ENCODE results near the gene OTOF. TPM values are rescaled to one million over a fixed set of nuclear protein-coding genes. Genes with fewer than 3 reads are reported as not detected.

Gene OTOF
- total RNA-seq, 1 donor from 2014 or later = not detected

DNA sequence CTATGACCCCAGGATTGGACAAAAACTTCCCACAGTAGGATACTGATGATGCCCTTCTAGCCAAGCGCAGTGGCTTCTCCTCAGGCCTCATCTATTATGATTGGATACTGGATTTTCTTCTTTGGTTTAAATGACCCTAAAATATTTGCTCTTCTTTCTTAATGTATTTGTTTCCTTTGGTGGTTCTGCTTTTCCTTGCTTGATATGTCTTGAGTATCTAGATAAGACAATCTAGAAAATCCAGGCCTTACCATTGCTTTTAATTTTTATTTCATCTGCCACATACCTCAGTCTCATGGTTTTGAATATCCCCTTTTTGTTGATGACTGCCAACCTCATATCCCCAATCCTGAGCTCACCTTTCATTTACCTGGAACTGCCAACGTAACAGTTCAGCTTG, 35.6 kb downstream of the OTOF start:
- ATAC-seq (ENCODE audit: low read depth) = no peak
- Mint-ChIP-seq H3K4me1 (no peaks in the 10 kb centered on the region), H3K4me3 (no peak overlapping the region), H3K27me3 (peaks cover 6% of the 10 kb centered on the region), H3K27ac (no peak overlapping the region), H3K9me3 (no peaks in the 10 kb centered on the region), H3K36me3 (ENCODE audit: low read depth) (no peaks in the 10 kb centered on the region)
- TF ChIP-seq CTCF (IDR thresholded peaks at IDR 0.05) = no peak
- no peak for DNase-seq
- intact Hi-C loops (cut with micrococcal nuclease) = no loop called here
- CTCF ChIA-PET = no interaction called here
- POLR2A ChIA-PET = no interaction called here

- intact Hi-C loops (cut with micrococcal nuclease) = no loop called here
- no peaks in the 10 kb centered on the region for H3K36me3 Mint-ChIP-seq (ENCODE audit: low read depth)
- POLR2A ChIA-PET = no interaction called here
- no peaks in the 10 kb centered on the region for H3K9me3 Mint-ChIP-seq
- H3K4me3 Mint-ChIP-seq = no peak overlapping the region
- H3K27me3 Mint-ChIP-seq = peaks cover 4% of the 10 kb centered on the region
- no peaks in the 10 kb centered on the region for H3K4me1 Mint-ChIP-seq
- DNase-seq (no peak), ATAC-seq (ENCODE audit: low read depth) (no peak)
- no peak overlapping the region for H3K27ac Mint-ChIP-seq
- CTCF ChIA-PET = no interaction called here
- no peak for TF ChIP-seq CTCF (IDR thresholded peaks at IDR 0.05)
These were observed 39.0 kb downstream of the OTOF start for GRCh38 chr2:26438926-26439325.

DNA sequence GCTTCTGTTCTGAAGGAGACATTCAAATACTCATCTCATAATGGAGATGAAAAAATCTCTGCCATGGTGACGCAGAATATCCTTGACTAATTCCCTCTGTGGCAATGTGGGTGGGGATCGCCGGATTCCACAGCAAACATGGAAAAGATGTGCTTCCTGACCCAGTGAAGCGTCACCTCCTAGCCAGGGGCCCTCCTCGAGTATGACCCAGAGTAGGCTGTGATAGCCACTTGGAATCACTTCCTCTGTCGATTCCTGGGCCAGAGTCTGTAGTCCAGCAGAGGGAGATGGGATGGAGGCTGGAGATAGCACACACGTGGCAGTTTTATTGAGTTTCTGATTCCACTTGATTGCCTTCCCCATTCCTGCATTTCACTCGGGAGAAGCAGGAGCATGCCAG, 39.4 kb downstream of the OTOF start:
- H3K36me3 Mint-ChIP-seq (ENCODE audit: low read depth) = no peaks in the 10 kb centered on the region
- POLR2A ChIA-PET = no interaction called here
- CTCF ChIA-PET = no interaction called here
- H3K4me1 Mint-ChIP-seq = no peaks in the 10 kb centered on the region
- H3K9me3 Mint-ChIP-seq = no peaks in the 10 kb centered on the region
- ATAC-seq (ENCODE audit: low read depth) = no peak
- no peak for DNase-seq
- TF ChIP-seq CTCF (IDR thresholded peaks at IDR 0.05) = no peak
- H3K4me3 Mint-ChIP-seq = no peak overlapping the region
- intact Hi-C loops (cut with micrococcal nuclease) = no loop called here
- H3K27me3 Mint-ChIP-seq = peaks cover 8% of the 10 kb centered on the region
- no peak overlapping the region for H3K27ac Mint-ChIP-seq

- ATAC-seq (ENCODE audit: low read depth) = no peak
- no peak for DNase-seq
- no peaks in the 10 kb centered on the region for H3K36me3 Mint-ChIP-seq (ENCODE audit: low read depth)
- intact Hi-C loops (cut with micrococcal nuclease) = no loop called here
- POLR2A ChIA-PET = interaction anchor here (0.6 kb wide), 1 partner anchor 103 kb away, joined by 4 read pairs; no protein-coding TSS in a partner anchor
- H3K27me3 Mint-ChIP-seq = peaks cover 13% of the 10 kb centered on the region
- no peak overlapping the region for H3K4me3 Mint-ChIP-seq
- H3K4me1 Mint-ChIP-seq = no peaks in the 10 kb centered on the region
- no peaks in the 10 kb centered on the region for H3K9me3 Mint-ChIP-seq
- no peak for TF ChIP-seq CTCF (IDR thresholded peaks at IDR 0.05)
- no peak overlapping the region for H3K27ac Mint-ChIP-seq
- CTCF ChIA-PET = no interaction called here
These were observed 42.8 kb downstream of the OTOF start for GRCh38 chr2:26435106-26435505.

DNA sequence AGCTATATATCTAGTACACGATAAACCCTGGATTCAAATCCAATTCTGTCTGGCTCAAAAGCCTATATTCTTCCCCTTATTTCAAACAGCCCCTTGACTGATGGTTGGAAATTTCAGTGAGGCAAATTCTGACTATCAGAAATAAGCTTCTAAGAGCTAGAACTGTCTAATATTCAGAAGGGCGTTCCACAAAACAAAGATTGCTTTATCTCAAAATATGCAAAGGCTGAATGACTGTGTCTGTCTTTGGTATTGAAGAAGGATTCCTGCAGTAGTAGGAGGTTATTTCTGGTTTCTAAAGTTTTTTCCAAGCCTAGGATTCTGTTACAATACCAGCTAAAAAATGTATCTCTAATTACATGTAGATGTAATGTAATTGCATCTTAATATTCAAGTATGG, 45.1 kb downstream of the OTOF start:
- Mint-ChIP-seq H3K36me3 (ENCODE audit: low read depth) (no peaks in the 10 kb centered on the region), H3K4me1 (no peaks in the 10 kb centered on the region), H3K4me3 (no peak overlapping the region), H3K27ac (no peak overlapping the region), H3K27me3 (peaks cover 9% of the 10 kb centered on the region), H3K9me3 (no peaks in the 10 kb centered on the region)
- ChIA-PET POLR2A (no interaction called here), CTCF (interaction anchor here (0.5 kb wide), 1 partner anchor 36 kb away, joined by 3 read pairs; no protein-coding TSS in a partner anchor)
- no peak for DNase-seq
- ATAC-seq (ENCODE audit: low read depth) = no peak
- intact Hi-C loops (cut with micrococcal nuclease) = no loop called here
- no peak for TF ChIP-seq CTCF (IDR thresholded peaks at IDR 0.05)
